Muscle layer of colon (tissue), 2 donors: Measurements from ENCODE around the gene GGT1.
"Not testable (repeated sequence)": the region's sequence is repeated elsewhere in the genome, so short reads cannot be mapped to it uniquely, and the experiment has no call there.

Experiments used
- H3K27ac ChIP-seq: one replicate; pipeline ENCODE4 v1.7.0; 2013; ENCODE audit warnings: low read depth, mild to moderate bottlenecking, low read length, moderate library complexity
- H3K27me3 ChIP-seq, 2 donors: one replicate each; pipeline ENCODE4 v1.7.0; 2013; ENCODE audit warnings: low read length in 2 of 2, mild to moderate bottlenecking in 2 of 2; ENCODE audit not compliant: insufficient read depth in 2 of 2, control insufficient read depth in 1 of 2
- H3K36me3 ChIP-seq: one replicate; pipeline ENCODE4 v1.7.0; 2013; ENCODE audit warnings: mild to moderate bottlenecking, low read length; ENCODE audit not compliant: insufficient read depth
- H3K4me1 ChIP-seq: one replicate; pipeline ENCODE4 v1.7.0; 2013; ENCODE audit warnings: mild to moderate bottlenecking, low read length; ENCODE audit not compliant: insufficient read depth
- H3K4me3 ChIP-seq, 2 donors: one replicate each; pipeline ENCODE4 v1.7.0; 2013; ENCODE audit warnings: low read length in 2 of 2, low read depth in 1 of 2, mild to moderate bottlenecking in 1 of 2, moderate library complexity in 1 of 2
- H3K9ac ChIP-seq: one replicate; pipeline ENCODE4 v1.7.0; 2013; ENCODE audit warnings: low read length
- H3K9me3 ChIP-seq: one replicate; pipeline ENCODE4 v1.7.0; 2013; ENCODE audit warnings: mild to moderate bottlenecking, low read length
- donor health status: abdominal sarcoma.
- donor health status: Adenocarcinoma of cecum.

The GGT1 gene

GRCh38 chr22:24602105-24602749 is 766 bp upstream of the GGT1 start:
- H3K36me3 ChIP-seq, H3K9me3 ChIP-seq, H3K4me1 ChIP-seq, H3K4me3 ChIP-seq, H3K27me3 ChIP-seq, H3K9ac ChIP-seq, H3K27ac ChIP-seq: not testable (repeated sequence)

- not testable (repeated sequence) for H3K9me3 ChIP-seq, H3K27me3 ChIP-seq, H3K36me3 ChIP-seq, H3K4me1 ChIP-seq, H3K27ac ChIP-seq, H3K9ac ChIP-seq, H3K4me3 ChIP-seq
These were observed 1.0 kb downstream of the GGT1 start for GRCh38 chr22:24603770-24604629.

GRCh38 chr22:24606340-24606739 is 3.3 kb downstream of the GGT1 start:
- H3K27ac ChIP-seq, H3K9me3 ChIP-seq, H3K4me1 ChIP-seq, H3K9ac ChIP-seq, H3K36me3 ChIP-seq, H3K4me3 ChIP-seq, H3K27me3 ChIP-seq: not testable (repeated sequence)

- not testable (repeated sequence) for H3K4me1 ChIP-seq, H3K9ac ChIP-seq, H3K4me3 ChIP-seq, H3K27ac ChIP-seq, H3K36me3 ChIP-seq, H3K27me3 ChIP-seq, H3K9me3 ChIP-seq
These were observed 4.5 kb downstream of the GGT1 start for GRCh38 chr22:24607429-24607983.

GRCh38 chr22:24608327-24608726 is 5.3 kb downstream of the GGT1 start:
- H3K4me1 ChIP-seq, H3K27me3 ChIP-seq, H3K27ac ChIP-seq, H3K4me3 ChIP-seq, H3K36me3 ChIP-seq, H3K9ac ChIP-seq, H3K9me3 ChIP-seq: not testable (repeated sequence)

DNA sequence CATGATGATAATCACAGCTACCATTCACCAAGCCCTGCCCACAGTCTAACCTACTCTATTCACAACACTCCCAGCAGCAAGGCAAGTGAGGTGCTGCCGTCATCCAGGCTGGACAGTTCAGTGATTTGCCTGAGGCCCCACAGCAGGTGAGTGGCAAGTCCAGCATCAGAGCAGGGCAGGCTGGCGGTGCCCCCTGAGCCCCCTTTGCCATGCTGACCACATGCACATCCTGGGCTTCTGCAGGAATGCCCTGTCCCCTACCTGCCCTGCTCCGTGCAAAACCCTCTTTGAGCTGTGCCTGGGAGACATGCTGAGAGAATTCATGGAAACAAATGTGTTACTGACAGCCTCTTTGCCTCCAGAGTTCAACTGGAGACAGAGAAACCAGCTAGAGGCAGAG is 6.9 kb downstream of the GGT1 start:
- not testable (repeated sequence) for H3K27ac ChIP-seq, H3K4me1 ChIP-seq, H3K9ac ChIP-seq, H3K36me3 ChIP-seq, H3K9me3 ChIP-seq, H3K4me3 ChIP-seq, H3K27me3 ChIP-seq

DNA sequence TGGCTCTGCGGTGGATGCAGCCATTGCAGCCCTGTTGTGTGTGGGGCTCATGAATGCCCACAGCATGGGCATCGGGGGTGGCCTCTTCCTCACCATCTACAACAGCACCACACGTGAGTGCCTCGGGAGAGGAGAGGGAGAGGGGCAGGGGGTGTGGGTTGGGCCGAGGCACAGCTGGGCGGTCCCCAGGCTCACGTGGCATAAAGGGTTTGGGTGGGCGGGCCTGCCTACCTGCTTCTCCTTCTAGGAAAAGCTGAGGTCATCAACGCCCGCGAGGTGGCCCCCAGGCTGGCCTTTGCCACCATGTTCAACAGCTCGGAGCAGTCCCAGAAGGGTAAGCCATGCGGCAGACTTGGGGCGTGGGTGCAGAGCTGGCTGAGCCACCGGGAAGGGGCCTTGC is 11.8 kb downstream of the GGT1 start:
- not testable (repeated sequence) for H3K27ac ChIP-seq, H3K4me1 ChIP-seq, H3K4me3 ChIP-seq, H3K9me3 ChIP-seq, H3K27me3 ChIP-seq, H3K9ac ChIP-seq, H3K36me3 ChIP-seq

GRCh38 chr22:24621244-24621643 is 18.3 kb downstream of the GGT1 start:
- H3K27me3 ChIP-seq, H3K4me3 ChIP-seq, H3K9me3 ChIP-seq, H3K36me3 ChIP-seq, H3K27ac ChIP-seq, H3K9ac ChIP-seq, H3K4me1 ChIP-seq: not testable (repeated sequence)

GRCh38 chr22:24622596-24622995 is 19.6 kb downstream of the GGT1 start:
- H3K27me3 ChIP-seq, H3K4me3 ChIP-seq, H3K9ac ChIP-seq, H3K9me3 ChIP-seq, H3K27ac ChIP-seq, H3K4me1 ChIP-seq, H3K36me3 ChIP-seq: not testable (repeated sequence)

- H3K36me3 ChIP-seq, H3K9ac ChIP-seq, H3K27ac ChIP-seq: not testable (repeated sequence)
These were observed 24.9 kb downstream of the GGT1 start for GRCh38 chr22:24627911-24628310.

GRCh38 chr22:24629069-24629468 is 26.1 kb downstream of the GGT1 start:
- H3K4me3 ChIP-seq, H3K36me3 ChIP-seq, H3K4me1 ChIP-seq, H3K27ac ChIP-seq, H3K9ac ChIP-seq, H3K27me3 ChIP-seq, H3K9me3 ChIP-seq: not testable (repeated sequence)

More at GRCh38 chr22:24627911-24628310, 24.9 kb downstream of the GGT1 start:
- H3K27me3 ChIP-seq, H3K4me1 ChIP-seq, H3K9me3 ChIP-seq, H3K4me3 ChIP-seq: not testable (repeated sequence)
